ENCODE measurements around the gene SEL1L2.

Gene SEL1L2

DNA sequence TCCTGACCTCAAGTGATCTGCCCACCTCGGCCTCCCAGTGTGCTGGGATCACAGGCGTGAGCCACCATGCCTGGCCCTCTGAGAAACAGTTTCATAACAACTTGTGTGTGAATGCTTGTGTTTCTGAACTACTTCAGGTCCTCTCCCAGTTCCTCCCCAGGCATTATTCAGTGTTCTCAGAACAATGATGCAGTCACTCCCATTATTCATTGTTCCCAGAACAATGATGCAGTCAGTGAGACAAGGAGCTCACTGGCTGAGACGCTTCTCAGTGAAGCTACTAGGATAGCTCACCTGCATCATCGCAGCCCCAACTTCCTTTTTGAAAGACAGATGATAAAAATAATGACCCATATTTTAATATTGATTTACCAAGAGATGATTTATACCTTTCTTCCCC lies 134.1 kb downstream of the SEL1L2 start:
- H3K9ac ChIP-seq (ENCODE audit: low read length) = no peak overlapping the region
- no peaks in the 10 kb centered on the region for H3K36me3 ChIP-seq (replicated peaks; ENCODE audit: insufficient read depth, low read length)
- H3K27me3 ChIP-seq (replicated peaks; ENCODE audit: insufficient read depth, low read length) = no peaks in the 10 kb centered on the region
- H2AFZ ChIP-seq (ENCODE audit: low read length) = no peak overlapping the region
- H4K20me1 ChIP-seq (ENCODE audit: insufficient read depth, low read length) = no peaks in the 10 kb centered on the region
- H3K4me3 ChIP-seq (ENCODE audit: low read length) = no peak overlapping the region
- TF ChIP-seq EZH2phosphoT487 (IDR thresholded peaks at IDR 0.05; ENCODE audit: low read length) (no peak), EZH2 (optimal IDR thresholded peaks at IDR 0.05; ENCODE audit: low read depth, low read length) (no peak)
- TF ChIP-seq, protein P1, sequence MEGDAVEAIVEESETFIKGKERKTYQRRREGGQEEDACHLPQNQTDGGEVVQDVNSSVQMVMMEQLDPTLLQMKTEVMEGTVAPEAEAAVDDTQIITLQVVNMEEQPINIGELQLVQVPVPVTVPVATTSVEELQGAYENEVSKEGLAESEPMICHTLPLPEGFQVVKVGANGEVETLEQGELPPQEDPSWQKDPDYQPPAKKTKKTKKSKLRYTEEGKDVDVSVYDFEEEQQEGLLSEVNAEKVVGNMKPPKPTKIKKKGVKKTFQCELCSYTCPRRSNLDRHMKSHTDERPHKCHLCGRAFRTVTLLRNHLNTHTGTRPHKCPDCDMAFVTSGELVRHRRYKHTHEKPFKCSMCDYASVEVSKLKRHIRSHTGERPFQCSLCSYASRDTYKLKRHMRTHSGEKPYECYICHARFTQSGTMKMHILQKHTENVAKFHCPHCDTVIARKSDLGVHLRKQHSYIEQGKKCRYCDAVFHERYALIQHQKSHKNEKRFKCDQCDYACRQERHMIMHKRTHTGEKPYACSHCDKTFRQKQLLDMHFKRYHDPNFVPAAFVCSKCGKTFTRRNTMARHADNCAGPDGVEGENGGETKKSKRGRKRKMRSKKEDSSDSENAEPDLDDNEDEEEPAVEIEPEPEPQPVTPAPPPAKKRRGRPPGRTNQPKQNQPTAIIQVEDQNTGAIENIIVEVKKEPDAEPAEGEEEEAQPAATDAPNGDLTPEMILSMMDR (IDR thresholded peaks at IDR 0.05; ENCODE audit: low read length) = no peak
- H3K9me3 ChIP-seq (replicated peaks; ENCODE audit: insufficient read depth, low read length) = no peaks in the 10 kb centered on the region
- no peak overlapping the region for H3K27ac ChIP-seq (ENCODE audit: low read length)
- H3K79me2 ChIP-seq (ENCODE audit: low read length) = no peaks in the 10 kb centered on the region
- H3K4me2 ChIP-seq (ENCODE audit: low read depth, low read length) = no peak overlapping the region
- no peaks in the 10 kb centered on the region for H3F3A ChIP-seq (ENCODE audit: insufficient read depth, low read length)
- H3K4me1 ChIP-seq (ENCODE audit: low read length) = no peaks in the 10 kb centered on the region
- no peak for DNase-seq
- H3K9me2 ChIP-seq (replicated peaks; ENCODE audit: insufficient read depth, low read length) = no peaks in the 10 kb centered on the region

DNA sequence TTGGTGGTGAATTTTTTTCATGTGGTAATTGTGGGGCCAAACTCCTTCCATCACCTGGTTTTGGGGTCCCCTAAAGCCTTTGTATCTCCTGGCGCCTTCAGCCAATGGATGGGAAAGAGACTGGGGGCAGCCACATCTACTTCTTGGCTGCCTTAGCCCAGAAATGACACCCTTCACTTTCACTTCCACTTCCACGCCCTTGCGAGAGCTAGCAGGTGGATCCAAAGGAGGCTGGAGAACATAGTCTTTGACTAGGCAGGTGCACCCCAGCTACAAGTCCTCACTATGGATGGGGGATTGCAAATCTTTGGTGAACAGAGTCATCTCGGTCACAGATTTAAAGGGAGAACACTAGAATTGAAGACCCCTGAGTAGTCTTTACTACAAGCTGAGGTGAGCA lies 134.8 kb downstream of the SEL1L2 start:
- H3K4me1 ChIP-seq (ENCODE audit: low read length) = no peaks in the 10 kb centered on the region
- no peaks in the 10 kb centered on the region for H3K9me2 ChIP-seq (replicated peaks; ENCODE audit: insufficient read depth, low read length)
- H3K27ac ChIP-seq (ENCODE audit: low read length) = no peak overlapping the region
- H3K9ac ChIP-seq (ENCODE audit: low read length) = no peak overlapping the region
- TF ChIP-seq EZH2phosphoT487 (IDR thresholded peaks at IDR 0.05; ENCODE audit: low read length) (no peak), EZH2 (optimal IDR thresholded peaks at IDR 0.05; ENCODE audit: low read depth, low read length) (no peak)
- TF ChIP-seq, protein P1 (IDR thresholded peaks at IDR 0.05; ENCODE audit: low read length) = no peak
- no peaks in the 10 kb centered on the region for H3F3A ChIP-seq (ENCODE audit: insufficient read depth, low read length)
- no peaks in the 10 kb centered on the region for H3K9me3 ChIP-seq (replicated peaks; ENCODE audit: insufficient read depth, low read length)
- H3K36me3 ChIP-seq (replicated peaks; ENCODE audit: insufficient read depth, low read length) = no peaks in the 10 kb centered on the region
- H4K20me1 ChIP-seq (ENCODE audit: insufficient read depth, low read length) = no peaks in the 10 kb centered on the region
- no peaks in the 10 kb centered on the region for H3K79me2 ChIP-seq (ENCODE audit: low read length)
- DNase-seq = no peak
- H2AFZ ChIP-seq (ENCODE audit: low read length) = no peak overlapping the region
- H3K4me2 ChIP-seq (ENCODE audit: low read depth, low read length) = no peak overlapping the region
- no peak overlapping the region for H3K4me3 ChIP-seq (ENCODE audit: low read length)
- no peaks in the 10 kb centered on the region for H3K27me3 ChIP-seq (replicated peaks; ENCODE audit: insufficient read depth, low read length)

DNA sequence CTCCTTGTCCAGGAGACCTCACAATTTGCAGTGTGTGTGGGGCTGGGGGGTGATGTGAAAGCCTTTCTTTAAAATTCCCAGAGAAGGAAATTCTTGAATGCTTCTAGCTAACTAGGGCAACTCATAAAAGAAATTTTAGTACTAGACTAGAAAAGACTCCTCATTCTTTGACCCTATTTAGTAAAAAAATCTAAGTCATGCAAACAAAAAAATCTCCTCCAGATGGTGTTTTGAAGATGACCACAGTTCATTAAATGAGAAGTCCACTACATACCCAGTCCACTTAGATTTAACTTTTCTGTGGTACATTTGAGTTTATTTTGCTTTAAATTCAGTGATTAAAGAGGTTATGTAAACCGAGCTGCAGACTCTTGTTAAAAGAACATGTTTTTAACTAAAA lies 138.1 kb downstream of the SEL1L2 start:
- no peaks in the 10 kb centered on the region for H3K27me3 ChIP-seq (replicated peaks; ENCODE audit: insufficient read depth, low read length)
- H2AFZ ChIP-seq (ENCODE audit: low read length) = no peak overlapping the region

More for the DNA sequence above, 138.1 kb downstream of the SEL1L2 start:
- H3K79me2 ChIP-seq (ENCODE audit: low read length) = no peaks in the 10 kb centered on the region
- H3K4me1 ChIP-seq (ENCODE audit: low read length) = no peaks in the 10 kb centered on the region
- no peaks in the 10 kb centered on the region for H3K9me3 ChIP-seq (replicated peaks; ENCODE audit: insufficient read depth, low read length)
- no peak overlapping the region for H3K4me2 ChIP-seq (ENCODE audit: low read depth, low read length)
- TF ChIP-seq EZH2 (optimal IDR thresholded peaks at IDR 0.05; ENCODE audit: low read depth, low read length) (no peak), EZH2phosphoT487 (IDR thresholded peaks at IDR 0.05; ENCODE audit: low read length) (no peak)
- TF ChIP-seq, protein P1 (IDR thresholded peaks at IDR 0.05; ENCODE audit: low read length) = no peak
- no peak overlapping the region for H3K27ac ChIP-seq (ENCODE audit: low read length)
- no peak overlapping the region for H3K4me3 ChIP-seq (ENCODE audit: low read length)
- no peaks in the 10 kb centered on the region for H3K36me3 ChIP-seq (replicated peaks; ENCODE audit: insufficient read depth, low read length)
- H4K20me1 ChIP-seq (ENCODE audit: insufficient read depth, low read length) = no peaks in the 10 kb centered on the region
- DNase-seq = no peak
- no peaks in the 10 kb centered on the region for H3K9me2 ChIP-seq (replicated peaks; ENCODE audit: insufficient read depth, low read length)
- H3K9ac ChIP-seq (ENCODE audit: low read length) = no peak overlapping the region
- no peaks in the 10 kb centered on the region for H3F3A ChIP-seq (ENCODE audit: insufficient read depth, low read length)
